IPS-20b (cell line): ENCODE data around the gene FOSL1.
"Not testable (repeated sequence)": the region's sequence is repeated elsewhere in the genome, so short reads cannot be mapped to it uniquely, and the experiment has no call there.

Source experiments
- H3K27ac ChIP-seq: one replicate; pipeline ENCODE4 v1.5.1; 2013; ENCODE audit warnings: low read length
- H3K27me3 ChIP-seq: 2 replicates; pipeline ENCODE4 v1.6.1; 2013; ENCODE audit warnings: mild to moderate bottlenecking, low read length, inconsistent platforms; ENCODE audit not compliant: insufficient read depth
- H3K36me3 ChIP-seq: 2 replicates; pipeline ENCODE4 v1.6.1; 2013; ENCODE audit warnings: low read depth, mild to moderate bottlenecking, inconsistent platforms, low read length, moderate library complexity; ENCODE audit not compliant: insufficient read depth
- H3K4me1 ChIP-seq: 2 replicates; pipeline ENCODE4 v1.6.1; 2013; ENCODE audit warnings: mild to moderate bottlenecking, control low read depth, inconsistent platforms, low read length, moderate library complexity; ENCODE audit not compliant: insufficient read depth
- H3K4me3 ChIP-seq: 2 replicates; pipeline ENCODE4 v1.5.1; 2013; ENCODE audit warnings: mild to moderate bottlenecking, low read length, inconsistent platforms
- H3K9ac ChIP-seq: 2 replicates; pipeline ENCODE4 v1.6.1; 2013; ENCODE audit warnings: low read depth, mild to moderate bottlenecking, inconsistent platforms, low read length, moderate library complexity
- H3K9me3 ChIP-seq: 2 replicates; pipeline ENCODE4 v1.6.1; 2013; ENCODE audit warnings: mild to moderate bottlenecking, low read depth, low read length, inconsistent platforms; ENCODE audit not compliant: insufficient read depth

The FOSL1 gene

GRCh38 chr11:65892661-65893317 lies 7.4 kb downstream of the FOSL1 start:
- Histone ChIP-seq H3K4me1 (peaks cover 12% of the 10 kb centered on the region; the same call in 1 of the 2 replicates), H3K9me3 (no peaks in the 10 kb centered on the region), H3K27ac (no peak overlapping the region), H3K27me3 (peaks cover 37% of the 10 kb centered on the region), H3K4me3 (peak overlapping the region; percentile 84; the same call in 1 of the 2 replicates), H3K9ac (no peak overlapping the region), H3K36me3 (no peaks in the 10 kb centered on the region)

- not testable (repeated sequence) for H3K9me3 ChIP-seq, H3K27ac ChIP-seq, H3K36me3 ChIP-seq
- H3K4me1 ChIP-seq, result peaks cover 12% of the 10 kb centered on the region; the same call in 1 of the 2 replicates
- H3K4me3 ChIP-seq, result peak overlapping the region; percentile 84
- peaks cover 32% of the 10 kb centered on the region for H3K27me3 ChIP-seq
- H3K9ac ChIP-seq, result peak overlapping the region; percentile 74; the same call in 1 of the 2 replicates
Measured at GRCh38 chr11:65892137-65892540, 8.0 kb downstream of the FOSL1 start.

DNA sequence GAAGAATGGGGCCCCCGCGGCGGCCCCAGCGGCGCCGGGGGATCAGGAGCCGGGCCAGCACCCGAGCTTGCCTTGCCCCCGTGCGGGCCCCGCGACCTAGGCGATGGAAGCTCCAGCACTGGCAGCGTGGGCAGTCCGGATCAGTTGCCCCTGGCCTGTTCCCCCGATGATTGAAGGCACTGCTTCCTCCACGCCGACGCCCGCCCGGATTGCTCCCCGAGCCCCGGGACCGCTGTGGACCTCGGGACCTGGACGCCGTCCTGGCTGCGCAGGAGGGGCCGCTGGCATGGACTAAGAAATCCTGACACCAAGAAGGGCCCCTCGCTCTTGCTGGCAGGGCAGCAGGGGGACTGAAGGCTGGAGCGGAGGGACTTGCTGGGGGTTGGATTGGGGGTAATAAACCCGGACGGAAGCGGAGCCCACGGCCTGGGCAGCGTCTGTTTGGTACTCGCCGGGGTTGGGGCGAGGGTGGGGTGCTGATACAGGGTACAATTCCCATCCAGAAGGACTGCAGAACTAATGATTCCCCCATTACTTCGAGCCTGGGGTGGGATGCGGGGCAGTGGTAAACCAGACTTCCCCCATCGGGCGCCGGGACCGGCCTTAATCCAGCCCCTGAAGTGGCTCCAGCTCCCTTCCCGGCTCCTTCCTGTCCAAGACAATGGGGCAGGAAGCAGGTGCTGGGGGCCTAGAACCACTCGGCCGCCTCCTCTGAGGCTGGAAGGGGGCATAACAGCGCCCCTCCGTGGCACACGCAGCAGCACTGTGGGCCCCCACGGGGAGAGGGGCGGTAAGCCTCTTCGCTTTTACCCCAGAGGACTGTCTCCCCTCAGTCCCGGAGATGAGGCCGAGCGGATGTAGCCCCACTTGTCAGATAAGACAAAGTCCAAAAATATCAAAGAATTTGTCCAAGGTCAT lies 8.7 kb downstream of the FOSL1 start:
- Histone ChIP-seq H3K36me3 (peaks cover 6% of the 10 kb centered on the region), H3K4me3 (peak overlapping the region; percentile 84), H3K27me3 (peaks cover 27% of the 10 kb centered on the region), H3K4me1 (peaks cover 12% of the 10 kb centered on the region; the same call in 1 of the 2 replicates), H3K27ac (no peak overlapping the region), H3K9ac (peak overlapping the region; percentile 74), H3K9me3 (no peaks in the 10 kb centered on the region)

DNA sequence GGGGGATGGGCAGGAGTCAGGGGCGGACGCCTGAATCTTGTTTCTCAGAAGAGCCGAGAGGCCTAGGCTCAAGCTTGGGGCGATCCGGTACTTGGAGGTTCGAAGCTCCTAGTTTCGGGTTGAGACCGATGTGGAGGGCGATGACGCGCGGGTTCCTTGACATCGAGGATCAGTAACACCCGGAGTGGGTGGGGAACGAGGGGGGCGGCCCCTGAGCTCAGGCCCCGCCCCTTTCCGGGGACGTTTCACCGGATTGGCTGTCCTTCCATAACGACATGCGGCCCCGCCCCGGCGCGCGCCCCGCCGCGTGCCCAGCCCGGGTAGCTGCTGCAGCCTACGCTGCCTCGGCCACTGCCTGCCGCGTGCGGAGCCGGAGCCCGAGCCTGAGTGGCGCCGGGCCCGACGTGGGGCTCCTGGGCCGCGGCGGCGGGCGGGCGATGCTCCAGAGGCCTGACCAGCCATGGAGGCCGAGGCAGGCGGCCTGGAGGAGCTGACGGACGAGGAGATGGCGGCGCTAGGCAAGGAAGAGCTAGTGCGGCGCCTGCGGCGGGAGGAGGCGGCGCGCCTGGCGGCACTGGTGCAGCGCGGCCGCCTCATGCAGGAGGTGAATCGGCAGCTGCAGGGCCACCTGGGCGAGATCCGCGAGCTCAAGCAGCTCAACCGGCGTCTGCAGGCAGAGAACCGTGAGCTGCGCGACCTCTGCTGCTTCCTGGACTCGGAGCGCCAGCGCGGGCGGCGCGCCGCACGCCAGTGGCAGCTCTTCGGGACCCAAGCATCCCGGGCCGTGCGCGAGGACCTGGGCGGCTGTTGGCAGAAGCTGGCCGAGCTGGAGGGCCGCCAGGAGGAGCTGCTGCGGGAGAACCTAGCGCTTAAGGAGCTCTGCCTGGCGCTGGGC lies 9.6 kb downstream of the FOSL1 start, which contains the start of gene CCDC85B:
Gene CCDC85B, plus strand, starts transcription at position 350 of the 895 bp plus-strand sequence. Its CDS starts 111 bp downstream, at position 461.
- Histone ChIP-seq H3K9me3 (no peaks in the 10 kb centered on the region), H3K27ac (no peak within 1 kb of the TSS), H3K9ac (peak within 1 kb of the TSS; percentile 74), H3K4me3 (peak within 1 kb of the TSS; percentile 84), H3K27me3 (peaks cover 27% of the 10 kb centered on the region), H3K4me1 (peaks cover 12% of the 10 kb centered on the region; the same call in 1 of the 2 replicates), H3K36me3 (peaks cover 15% of the 10 kb centered on the region)

- H3K27me3 ChIP-seq, result peaks cover 27% of the 10 kb centered on the region
- H3K9me3 ChIP-seq, result no peaks in the 10 kb centered on the region
- peak within 1 kb of the TSS; percentile 79 for H3K27ac ChIP-seq
- peaks cover 36% of the 10 kb centered on the region for H3K36me3 ChIP-seq
- H3K4me3 ChIP-seq, result peak within 1 kb of the TSS; percentile 79
- peaks cover 12% of the 10 kb centered on the region; the same call in 1 of the 2 replicates for H3K4me1 ChIP-seq
- peak within 1 kb of the TSS; percentile 82; the same call in 1 of the 2 replicates for H3K9ac ChIP-seq
Measured at GRCh38 chr11:65888163-65888814, 11.9 kb downstream of the FOSL1 start, which contains the start of gene FIBP. TSS of gene FIBP (minus strand) at chr11:65888471. CDS start at chr11:65888418, 53 bp downstream.

GRCh38 chr11:65887723-65888162 lies 12.4 kb downstream of the FOSL1 start:
- Histone ChIP-seq H3K4me3 (peak overlapping the region; percentile 79), H3K27me3 (peaks cover 27% of the 10 kb centered on the region), H3K4me1 (peaks cover 12% of the 10 kb centered on the region; the same call in 1 of the 2 replicates), H3K9me3 (no peaks in the 10 kb centered on the region), H3K9ac (peak overlapping the region; percentile 80; the same call in 1 of the 2 replicates), H3K36me3 (peaks cover 41% of the 10 kb centered on the region), H3K27ac (no peak overlapping the region)

DNA sequence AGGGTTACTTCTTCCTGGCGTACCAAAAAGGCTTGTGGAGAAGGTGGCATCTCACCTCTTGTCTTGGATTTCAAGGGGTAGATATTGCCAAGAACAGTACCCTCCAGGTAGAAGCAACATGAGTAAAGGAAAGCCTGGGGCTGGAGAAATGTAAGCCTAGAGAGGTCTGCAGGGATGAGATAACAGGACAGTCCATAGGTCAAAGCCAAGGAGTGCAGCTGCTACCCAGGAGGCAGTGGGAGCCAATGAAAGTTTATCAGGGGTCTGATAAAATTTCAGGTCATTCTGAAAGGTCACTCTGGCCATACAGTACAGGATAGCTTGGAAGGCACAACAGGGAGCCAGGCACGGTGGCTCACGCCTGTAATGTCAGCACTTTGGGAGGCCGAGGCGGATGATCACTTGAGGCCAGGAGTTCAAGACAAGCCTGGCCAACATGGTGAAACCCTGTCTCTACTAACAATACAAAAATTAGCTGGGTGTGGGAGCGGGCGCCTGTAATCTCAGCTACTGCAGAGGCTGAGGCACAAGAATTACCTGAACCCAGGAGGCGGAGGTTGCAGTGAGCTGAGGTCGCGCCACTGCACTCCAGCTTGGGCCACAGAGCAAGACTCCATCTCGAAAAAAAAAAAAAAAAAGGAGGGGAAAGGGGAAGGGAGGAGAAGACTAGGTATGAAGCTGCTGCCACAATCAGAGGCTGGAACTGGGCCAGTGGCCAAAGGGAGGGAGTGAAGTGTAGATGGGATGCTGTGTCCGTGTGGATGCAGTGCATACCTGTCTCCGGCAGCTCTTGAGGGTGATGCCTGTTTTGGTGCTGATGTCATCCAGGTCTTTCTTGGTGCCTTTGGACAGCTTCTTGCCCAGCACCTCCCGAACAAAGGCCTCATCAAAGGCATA lies 13.1 kb downstream of the FOSL1 start:
- Histone ChIP-seq H3K27me3 (peaks cover 27% of the 10 kb centered on the region), H3K9me3 (no peaks in the 10 kb centered on the region), H3K4me3 (peak overlapping the region; percentile 79), H3K4me1 (peaks cover 10% of the 10 kb centered on the region; the same call in 1 of the 2 replicates), H3K36me3 (peaks cover 48% of the 10 kb centered on the region), H3K9ac (peak overlapping the region; percentile 80; the same call in 1 of the 2 replicates), H3K27ac (no peak overlapping the region)

DNA sequence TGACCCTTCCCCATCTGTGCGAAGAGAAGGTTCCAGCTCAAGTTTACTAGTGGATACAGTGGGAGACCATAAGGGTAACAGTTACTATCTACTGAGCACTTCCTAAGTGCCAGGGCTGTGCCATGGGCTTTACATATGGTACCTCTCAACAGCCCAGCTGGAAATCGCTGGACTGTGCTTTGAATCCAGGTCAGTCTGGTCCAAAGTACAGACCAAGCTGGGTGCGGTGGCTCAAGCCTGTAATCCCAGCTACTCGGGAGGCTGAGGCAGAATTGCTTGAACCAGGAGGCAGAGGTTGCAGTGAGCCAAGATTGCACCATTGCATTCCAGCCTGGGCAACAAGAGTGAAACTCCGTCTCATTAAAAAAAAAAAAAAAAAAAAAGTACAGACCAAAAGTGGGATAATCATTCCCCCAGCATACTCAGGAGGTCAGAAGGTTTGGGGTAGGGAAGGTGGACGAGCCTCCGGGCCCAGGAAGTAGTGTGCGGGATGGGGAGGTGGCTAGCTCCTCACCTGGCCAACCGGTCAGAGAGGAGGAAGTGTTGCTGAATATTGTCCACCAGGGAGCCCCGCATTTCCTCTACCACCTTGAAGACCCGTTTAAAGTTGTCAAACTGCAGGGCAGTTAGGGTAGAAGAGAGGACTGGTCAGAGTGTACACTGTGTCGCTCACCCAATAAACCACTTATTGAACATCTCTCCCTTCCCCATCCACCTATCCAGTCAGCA lies 14.2 kb downstream of the FOSL1 start:
- Histone ChIP-seq H3K9ac (no peak overlapping the region), H3K27ac (no peak overlapping the region), H3K4me3 (no peak overlapping the region), H3K36me3 (peaks cover 52% of the 10 kb centered on the region), H3K27me3 (peaks cover 17% of the 10 kb centered on the region), H3K9me3 (no peaks in the 10 kb centered on the region), H3K4me1 (peaks cover 8% of the 10 kb centered on the region; the same call in 1 of the 2 replicates)

DNA sequence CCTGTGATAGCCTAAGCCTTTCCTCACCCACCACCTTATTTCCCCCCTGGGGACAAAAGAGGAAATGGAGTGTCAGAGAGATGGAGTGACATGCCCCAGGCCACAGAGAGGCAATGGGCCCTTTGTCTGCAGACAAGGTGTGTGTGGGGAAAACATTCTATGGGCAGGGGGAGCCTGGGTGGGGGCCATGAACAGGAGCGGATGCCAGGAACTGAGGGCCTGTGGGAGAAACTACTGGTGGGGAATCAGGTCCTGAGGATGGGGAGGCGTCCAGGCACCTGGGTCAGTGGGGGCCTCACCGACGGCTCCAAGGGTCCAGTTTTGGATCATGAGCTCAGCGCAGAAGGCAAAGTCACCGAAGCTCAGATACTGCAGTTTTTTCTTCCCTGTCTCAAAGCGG lies 15.0 kb downstream of the FOSL1 start:
- no peaks in the 10 kb centered on the region for H3K9me3 ChIP-seq
- peaks cover 16% of the 10 kb centered on the region for H3K27me3 ChIP-seq
- peaks cover 52% of the 10 kb centered on the region for H3K36me3 ChIP-seq
- no peak overlapping the region for H3K4me3 ChIP-seq
- peaks cover 8% of the 10 kb centered on the region; the same call in 1 of the 2 replicates for H3K4me1 ChIP-seq
- H3K27ac ChIP-seq, result no peak overlapping the region
- H3K9ac ChIP-seq, result no peak overlapping the region
